Natural killer cell treated with Interleukin-12 subunit alpha and Interleukin-12 subunit beta and Interleukin-15 and Interleukin-18, amount 100 ng/mL, for 72 hours (primary cell): ENCODE measurements around the gene PODNL1. TPM values are rescaled to one million over a fixed set of nuclear protein-coding genes. Genes with fewer than 3 reads are reported as not detected.
A peak's percentile ranks its signal among the peaks of the same experiment; 100 is the strongest.
"Not testable (repeated sequence)": the region's sequence is repeated elsewhere in the genome, so short reads cannot be mapped to it uniquely, and the experiment has no call there.

Experiments
- ATAC-seq, 2 donors: fragments of 150-1000 bp; cut with Tn5 transposase in 1 of 2; sonication (Bioruptor Pico), chemical (Tn5 transposase) in 1 of 2; 2 replicates each; pipeline ENCODE4 v1.10.0; 2021
- DNase-seq: peaks from one replicate; pipeline ENCODE4 v3.0.0; 2022; ENCODE audit warnings: low spot score
- H3K27ac Mint-ChIP-seq, 2 donors: 1 replicate in 1 of 2; 2 replicates in 1 of 2; pipeline ENCODE4 v1.8.0; 2022; ENCODE audit warnings: mixed read lengths in 2 of 2, mild to moderate bottlenecking in 1 of 2, moderate library complexity in 1 of 2
- H3K27me3 Mint-ChIP-seq, 2 donors: 1 replicate in 1 of 2; 2 replicates in 1 of 2; pipeline ENCODE4 v1.8.0; 2022; ENCODE audit warnings: mixed read lengths in 2 of 2
- H3K36me3 Mint-ChIP-seq: one replicate; pipeline ENCODE4 v1.8.0; 2022; ENCODE audit warnings: mixed read lengths
- H3K4me1 Mint-ChIP-seq, 2 donors: 1 replicate in 1 of 2; 2 replicates in 1 of 2; pipeline ENCODE4 v1.8.0; 2022; ENCODE audit warnings: low read depth in 2 of 2, mixed read lengths in 2 of 2, mild to moderate bottlenecking in 1 of 2
- H3K4me3 Mint-ChIP-seq: one replicate; pipeline ENCODE4 v1.8.0; 2022; ENCODE audit warnings: mixed read lengths
- H3K9me3 Mint-ChIP-seq: 2 replicates; pipeline ENCODE4 v1.8.0; 2022; ENCODE audit warnings: mixed read lengths
- total RNA-seq, 2 donors: library from RNA; stranded (reverse); gene quantifications; one replicate each; pipeline ENCODE4 v1.2.3, GENCODE V29; 2022

PODNL1 gene
- total RNA-seq, 2 donors from 2014 or later: 0.70 TPM; not detected in 1

- DNase-seq: no peak
- no peaks in the 10 kb centered on the region for H3K9me3 Mint-ChIP-seq
- H3K4me3 Mint-ChIP-seq: no peak overlapping the region
- H3K27me3 Mint-ChIP-seq: peaks cover 7 to 12% of the 10 kb centered on the region in 2 donors
- no peak for ATAC-seq
- H3K27ac Mint-ChIP-seq: no peak overlapping the region
- H3K4me1 Mint-ChIP-seq: peaks cover 0 to 15% of the 10 kb centered on the region in 2 donors
- no peaks in the 10 kb centered on the region for H3K36me3 Mint-ChIP-seq
Observed at GRCh38 chr19:13935765-13936510, 2.3 kb downstream of the PODNL1 start.

- DNase-seq (no peak), ATAC-seq (no peak)
- Mint-ChIP-seq H3K9me3 (no peaks in the 10 kb centered on the region), H3K4me1 (peaks cover 0 to 15% of the 10 kb centered on the region in 2 donors), H3K4me3 (no peak overlapping the region), H3K36me3 (no peaks in the 10 kb centered on the region), H3K27me3 (peaks cover 7 to 12% of the 10 kb centered on the region in 2 donors), H3K27ac (no peak overlapping the region)
Observed at GRCh38 chr19:13934785-13935109, 3.5 kb downstream of the PODNL1 start.

- no peaks in the 10 kb centered on the region for H3K36me3 Mint-ChIP-seq
- DNase-seq (no peak), ATAC-seq (no peak)
- no peaks in the 10 kb centered on the region for H3K9me3 Mint-ChIP-seq
- peaks cover 0 to 15% of the 10 kb centered on the region in 2 donors for H3K4me1 Mint-ChIP-seq
- peaks cover 7 to 12% of the 10 kb centered on the region in 2 donors for H3K27me3 Mint-ChIP-seq
- H3K4me3 Mint-ChIP-seq: no peak overlapping the region
- H3K27ac Mint-ChIP-seq: no peak overlapping the region
Observed at GRCh38 chr19:13932911-13933393, 5.3 kb downstream of the PODNL1 start.

- DNase-seq: no peak
- Mint-ChIP-seq H3K36me3 (no peaks in the 10 kb centered on the region), H3K27me3 (peaks cover 1 to 8% of the 10 kb centered on the region in 2 donors), H3K27ac (no peak overlapping the region), H3K4me3 (no peak overlapping the region), H3K4me1 (peaks cover 0 to 11% of the 10 kb centered on the region in 2 donors), H3K9me3 (no peaks in the 10 kb centered on the region)
- no peak for ATAC-seq
Observed at GRCh38 chr19:13932149-13932637, 6.0 kb downstream of the PODNL1 start.

DNA sequence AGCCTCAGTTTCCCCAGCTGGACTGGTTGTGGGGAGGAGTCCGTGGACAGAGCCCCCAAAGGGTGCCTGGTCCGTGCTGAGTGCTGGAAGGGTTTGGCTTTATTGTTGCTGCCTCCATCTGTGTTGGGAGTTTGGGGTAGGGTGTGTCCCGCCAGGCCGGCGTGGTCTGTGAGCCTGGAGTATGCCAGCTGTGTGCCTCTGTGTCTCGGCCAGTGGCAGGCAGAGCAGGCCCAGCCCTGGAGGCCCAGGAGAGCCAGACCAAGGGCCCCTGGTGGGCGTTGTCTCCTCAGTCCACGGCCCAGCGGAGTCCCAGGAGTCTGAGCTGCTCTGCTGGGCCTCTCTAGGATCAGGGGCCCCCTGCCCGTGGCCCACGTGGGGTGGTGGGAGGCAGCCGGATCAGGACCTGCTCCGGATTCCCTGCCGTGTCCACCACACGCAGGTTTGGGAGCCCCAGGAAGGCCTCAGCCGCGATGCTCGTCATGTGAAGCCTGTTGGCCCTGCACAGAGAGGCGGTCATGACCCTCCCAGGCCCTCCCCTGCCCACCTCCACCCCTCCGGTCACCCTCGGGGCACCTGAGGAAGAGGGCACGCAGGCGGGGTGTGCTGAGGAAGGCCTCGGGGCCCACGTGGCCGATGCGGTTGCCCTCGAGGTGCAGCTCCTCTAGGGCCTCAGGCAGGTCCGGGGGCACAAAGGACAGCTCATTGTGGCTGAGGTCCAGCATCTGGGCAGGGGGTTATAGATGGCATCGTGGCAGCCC lies 6.6 kb downstream of the PODNL1 start:
- no peaks in the 10 kb centered on the region for H3K9me3 Mint-ChIP-seq
- no peak overlapping the region for H3K27ac Mint-ChIP-seq
- H3K27me3 Mint-ChIP-seq: peaks cover 0 to 8% of the 10 kb centered on the region in 2 donors
- DNase-seq (no peak), ATAC-seq (no peak)
- H3K4me3 Mint-ChIP-seq: no peak overlapping the region
- no peaks in the 10 kb centered on the region for H3K36me3 Mint-ChIP-seq
- peaks cover 0 to 11% of the 10 kb centered on the region in 2 donors for H3K4me1 Mint-ChIP-seq

DNA sequence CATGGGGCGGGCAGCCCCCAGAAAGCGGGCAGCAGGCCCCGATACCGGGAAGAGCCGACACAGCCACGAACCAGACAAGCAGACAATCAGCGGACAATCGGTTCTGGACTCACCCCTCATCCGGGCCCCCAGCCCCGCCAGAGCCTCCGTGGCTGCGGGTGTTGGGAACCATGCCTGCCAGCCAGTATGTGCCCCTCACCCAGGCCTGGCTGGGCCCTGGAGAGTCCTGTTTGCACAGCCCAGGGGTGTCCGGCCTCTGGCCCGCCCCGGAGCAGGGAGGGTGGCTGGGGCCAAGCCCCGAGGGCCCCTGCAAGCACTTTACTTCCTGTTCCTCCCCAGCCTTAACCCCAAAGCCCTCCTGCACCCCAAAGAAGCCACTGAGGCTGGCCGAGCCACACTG lies 7.8 kb downstream of the PODNL1 start:
- no peak overlapping the region for H3K4me3 Mint-ChIP-seq
- no peaks in the 10 kb centered on the region for H3K36me3 Mint-ChIP-seq
- H3K27me3 Mint-ChIP-seq: peaks cover 0 to 8% of the 10 kb centered on the region in 2 donors
- DNase-seq (no peak), ATAC-seq (no peak)
- no peak overlapping the region for H3K27ac Mint-ChIP-seq
- H3K4me1 Mint-ChIP-seq: peaks cover 0 to 11% of the 10 kb centered on the region in 2 donors
- H3K9me3 Mint-ChIP-seq: no peaks in the 10 kb centered on the region

- peaks cover 0 to 11% of the 10 kb centered on the region in 2 donors for H3K4me1 Mint-ChIP-seq
- peaks cover 0 to 8% of the 10 kb centered on the region in 2 donors for H3K27me3 Mint-ChIP-seq
- peaks cover 3% of the 10 kb centered on the region for H3K36me3 Mint-ChIP-seq
- DNase-seq (no peak), ATAC-seq (no peak)
- H3K27ac Mint-ChIP-seq: no peak overlapping the region
- no peak overlapping the region for H3K4me3 Mint-ChIP-seq
- no peaks in the 10 kb centered on the region for H3K9me3 Mint-ChIP-seq
Observed at GRCh38 chr19:13929956-13930355, 8.3 kb downstream of the PODNL1 start.

GRCh38 chr19:13929340-13929739 lies 8.9 kb downstream of the PODNL1 start:
- peaks cover 0 to 5% of the 10 kb centered on the region in 2 donors for H3K4me1 Mint-ChIP-seq
- H3K27me3 Mint-ChIP-seq: peaks cover 0 to 6% of the 10 kb centered on the region in 2 donors
- no peak overlapping the region for H3K27ac Mint-ChIP-seq
- no peaks in the 10 kb centered on the region for H3K9me3 Mint-ChIP-seq
- ATAC-seq (no peak), DNase-seq (no peak)
- peaks cover 6% of the 10 kb centered on the region for H3K36me3 Mint-ChIP-seq
- H3K4me3 Mint-ChIP-seq: no peak overlapping the region

- no peaks in the 10 kb centered on the region for H3K9me3 Mint-ChIP-seq
- no peak overlapping the region for H3K27ac Mint-ChIP-seq
- no peak for DNase-seq
- peaks cover 14% of the 10 kb centered on the region for H3K36me3 Mint-ChIP-seq
- H3K27me3 Mint-ChIP-seq: no peaks in the 10 kb centered on the region
- ATAC-seq: no peak
- no peak overlapping the region for H3K4me3 Mint-ChIP-seq
- H3K4me1 Mint-ChIP-seq: no peaks in the 10 kb centered on the region
Observed at GRCh38 chr19:13926715-13927114, 11.5 kb downstream of the PODNL1 start.

DNA sequence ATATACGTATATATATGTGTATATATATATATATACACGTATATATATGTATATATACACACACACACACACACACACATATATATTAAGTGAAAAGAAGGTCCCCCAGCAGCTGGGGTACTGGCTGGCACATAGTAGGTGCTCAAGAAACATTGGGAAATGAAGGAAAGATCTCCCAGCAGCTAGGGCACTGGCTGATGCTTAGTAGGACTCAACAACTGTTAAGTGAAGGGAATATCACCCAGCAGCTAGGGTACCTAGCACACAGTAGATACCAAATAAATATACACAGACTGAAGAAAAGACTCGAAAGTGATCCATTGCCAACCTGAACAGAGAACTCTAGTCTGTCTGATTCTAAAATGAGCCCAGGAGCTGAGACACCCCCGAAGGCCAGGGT lies 12.2 kb downstream of the PODNL1 start:
- Mint-ChIP-seq H3K27ac (no peak overlapping the region), H3K36me3 (peaks cover 14% of the 10 kb centered on the region), H3K4me3 (no peak overlapping the region), H3K9me3 (no peaks in the 10 kb centered on the region), H3K4me1 (peaks cover 3% of the 10 kb centered on the region in 2 donors), H3K27me3 (no peaks in the 10 kb centered on the region)
- no peak for ATAC-seq
- DNase-seq: no peak

DNA sequence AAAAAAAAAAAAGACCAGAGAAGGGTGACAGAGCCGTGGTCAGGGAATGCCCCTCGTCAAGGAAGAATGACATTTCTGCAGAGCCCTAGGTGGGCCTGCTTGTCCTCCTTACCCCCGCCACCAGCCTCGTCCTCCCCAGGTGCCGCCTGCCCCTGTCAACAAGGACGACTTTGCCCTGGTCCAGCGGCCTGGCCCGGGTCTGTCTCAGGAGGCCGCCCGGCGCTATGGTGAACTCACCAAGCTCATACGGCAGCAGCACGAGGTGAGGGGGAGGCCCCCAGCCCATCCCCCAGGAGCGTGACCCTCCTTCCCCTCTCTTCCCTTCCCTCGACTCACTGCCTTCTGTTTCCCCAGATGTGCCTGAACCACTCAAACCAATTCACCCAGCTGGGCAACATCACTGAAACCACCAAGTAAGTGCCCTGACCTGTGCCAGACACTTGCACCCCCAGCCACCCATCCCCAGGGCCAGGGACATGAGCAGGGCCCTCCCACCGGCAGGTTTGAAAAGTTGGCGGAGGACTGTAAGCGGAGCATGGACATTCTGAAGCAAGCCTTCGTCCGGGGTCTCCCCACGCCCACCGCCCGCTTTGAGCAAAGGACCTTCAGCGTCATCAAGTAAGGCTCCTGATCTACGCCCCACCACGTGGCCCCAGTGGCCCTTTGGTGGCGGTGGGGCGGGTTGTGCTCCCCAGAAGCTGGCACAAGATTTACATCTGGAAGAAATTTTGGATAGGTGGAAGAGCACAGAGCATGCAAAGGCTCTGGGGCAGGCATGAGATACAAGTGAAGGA lies 14.8 kb downstream of the PODNL1 start:
- DNase-seq: no peak
- Mint-ChIP-seq H3K4me3 (no peak overlapping the region), H3K27ac (no peak overlapping the region), H3K27me3 (no peaks in the 10 kb centered on the region), H3K9me3 (no peaks in the 10 kb centered on the region), H3K4me1 (peaks cover 4% of the 10 kb centered on the region in 2 donors), H3K36me3 (peaks cover 14% of the 10 kb centered on the region)
- ATAC-seq: no peak

DNA sequence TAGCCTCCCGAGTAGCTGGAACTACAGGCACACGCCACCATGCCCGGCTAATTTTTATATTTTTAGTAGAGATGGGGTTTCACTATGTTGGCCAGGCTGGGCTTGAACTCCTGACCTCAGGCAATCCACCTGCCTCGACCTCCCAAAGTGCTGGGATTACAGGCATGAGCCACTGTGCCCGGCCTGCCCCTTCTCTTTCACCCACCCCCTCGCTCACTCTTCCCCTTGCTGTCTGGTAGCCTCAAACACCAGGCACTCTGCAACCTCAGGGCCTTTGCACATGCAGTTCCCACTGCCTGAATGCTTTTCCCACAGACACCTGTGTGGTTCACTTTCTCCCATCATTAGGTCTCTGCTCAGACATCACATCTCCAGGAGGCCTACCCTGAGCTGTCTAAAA lies 16.1 kb downstream of the PODNL1 start:
- H3K27ac Mint-ChIP-seq: not testable (repeated sequence)

GRCh38 chr19:13920940-13921747 lies 17.1 kb downstream of the PODNL1 start:
- Mint-ChIP-seq H3K4me1 (peaks cover 4% of the 10 kb centered on the region in 2 donors), H3K4me3 (no peak overlapping the region), H3K36me3 (peaks cover 14% of the 10 kb centered on the region), H3K27ac (peak overlapping the region in 1 of 2 donors; percentile 25), H3K27me3 (no peaks in the 10 kb centered on the region), H3K9me3 (no peaks in the 10 kb centered on the region)
- DNase-seq (no peak), ATAC-seq (peak; percentile 78 to 80)

More for the DNA sequence above, 16.1 kb downstream of the PODNL1 start:
- not testable (repeated sequence) for H3K9me3 Mint-ChIP-seq, DNase-seq, H3K4me3 Mint-ChIP-seq, ATAC-seq, H3K4me1 Mint-ChIP-seq, H3K27me3 Mint-ChIP-seq
- peaks cover 14% of the 10 kb centered on the region for H3K36me3 Mint-ChIP-seq
